Endothelial cell of umbilical vein (primary cell): Measurements from ENCODE around the gene BMPR1A. TPM values are rescaled to one million over a fixed set of nuclear protein-coding genes. Genes with fewer than 3 reads are reported as not detected.

Experiments used
- BruUV-seq: library from RNA; stranded (reverse); fragments of 400-500 nt; replicated peaks from 2 replicates; lab custom pipeline; 2021; lab: Mats Ljungman, UMichigan
- CTCF ChIA-PET: fragments of 300-600, 350-600 bp; sonication (Branson Sonifier 250); formaldehyde crosslinking; loops from one replicate; lab custom pipeline; 2021; ENCODE audit warnings: antibody characterized with exemption, inconsistent platforms; lab: Charles Lee
- POLR2A ChIA-PET: fragments of 300-600, 350-600 bp; sonication (Branson Sonifier 250); formaldehyde crosslinking; loops from one replicate; lab custom pipeline; 2021; ENCODE audit warnings: antibody characterized with exemption, inconsistent platforms; lab: Charles Lee
- DNase-seq: peaks from one replicate; pipeline ENCODE4 v3.0.0-alpha.2; 2011; ENCODE audit warnings: low read depth, low spot score
- FAIRE-seq: peaks from 2 replicates; lab custom pipeline; 2011; peaks lifted over from hg19 to GRCh38; lab: Jason Lieb, UNC
- H2AFZ ChIP-seq: 2 replicates; pipeline ENCODE4 v1.6.0; 2012; ENCODE audit warnings: low read depth, low read length, control low read depth, inconsistent platforms
- H3K27ac ChIP-seq: 2 replicates; pipeline ENCODE4 v1.5.1; 2011; ENCODE audit warnings: low read depth, mild to moderate bottlenecking, control low read depth, low read length, moderate library complexity; ENCODE audit not compliant: insufficient read depth
- H3K27me3 ChIP-seq, 2 experiments: 2 replicates each; pipeline versions ENCODE4 v1.6.0 to v1.6.1; 2011; ENCODE audit warnings: low read length in 2 of 2, mixed read lengths in 1 of 2; ENCODE audit not compliant: control insufficient read depth in 2 of 2, insufficient read depth in 2 of 2
- H3K36me3 ChIP-seq, 2 experiments: 2 replicates in 1 of 2; 3 replicates in 1 of 2; pipeline ENCODE4 v1.5.1; 2011; ENCODE audit warnings: low read length in 2 of 2, mild to moderate bottlenecking in 1 of 2, moderate library complexity in 1 of 2; ENCODE audit not compliant: control insufficient read depth in 2 of 2, insufficient read depth in 2 of 2; ENCODE audit errors: extremely low read depth in 1 of 2
- H3K4me1 ChIP-seq: 3 replicates; pipeline ENCODE4 v1.5.1; 2011; ENCODE audit warnings: mild to moderate bottlenecking, low read length; ENCODE audit not compliant: control insufficient read depth, insufficient read depth; ENCODE audit errors: extremely low read depth
- H3K4me2 ChIP-seq: 2 replicates; pipeline ENCODE4 v1.6.1; 2011; ENCODE audit warnings: low read length, control low read depth, mixed read lengths; ENCODE audit not compliant: insufficient read depth
- H3K4me3 ChIP-seq, 3 experiments: fragments of 200-600 bp in 1 of 3; sonication (generic), shearing (Covaris generic) in 1 of 3; replicated peaks in 1 of 3; 2 replicates each; pipeline ENCODE4 v1.5.1; 2011 to 2016; ENCODE audit warnings: control low read depth in 3 of 3, low read length in 3 of 3, mild to moderate bottlenecking in 2 of 3, inconsistent platforms in 1 of 3, low read depth in 1 of 3, moderate library complexity in 1 of 3; ENCODE audit not compliant: insufficient read depth in 1 of 3
- H3K79me2 ChIP-seq: 2 replicates; pipeline ENCODE4 v1.6.0; 2012; ENCODE audit warnings: low read length, inconsistent platforms; ENCODE audit not compliant: control insufficient read depth, insufficient read depth
- H3K9ac ChIP-seq: replicated peaks from 2 replicates; pipeline ENCODE3; 2011; ENCODE audit warnings: low read length, control low read depth; ENCODE audit not compliant: insufficient read depth; ENCODE audit errors: extremely low read depth
- H3K9me1 ChIP-seq: replicated peaks from 3 replicates; pipeline ENCODE4 v1.6.0; 2011; ENCODE audit warnings: mild to moderate bottlenecking, low read length; ENCODE audit not compliant: control insufficient read depth, insufficient read depth; ENCODE audit errors: extremely low read depth
- H3K9me3 ChIP-seq: replicated peaks from 2 replicates; pipeline ENCODE4 v1.5.1; 2012; ENCODE audit warnings: low read length, inconsistent platforms; ENCODE audit not compliant: control insufficient read depth, insufficient read depth
- H4K20me1 ChIP-seq: replicated peaks from 2 replicates; pipeline ENCODE3; 2011; ENCODE audit warnings: mild to moderate bottlenecking, low read length; ENCODE audit not compliant: control insufficient read depth, insufficient read depth; ENCODE audit errors: extremely low read depth
- EZH2 ChIP-seq: IDR thresholded peaks from 2 replicates; pipeline ENCODE4 v1.6.1; 2012; ENCODE audit warnings: borderline replicate concordance, low read depth, mild to moderate bottlenecking, moderate library complexity, low read length, inconsistent platforms; ENCODE audit not compliant: severe bottlenecking
- FOS ChIP-seq: IDR thresholded peaks from 2 replicates; pipeline ENCODE4 v1.6.1; 2011; ENCODE audit warnings: mild to moderate bottlenecking, low read length, moderate library complexity, borderline replicate concordance; ENCODE audit not compliant: insufficient read depth
- GATA2 ChIP-seq: IDR thresholded peaks from 2 replicates; pipeline ENCODE4 v1.7.0; 2011; ENCODE audit warnings: low read depth, mild to moderate bottlenecking, moderate library complexity, mixed read lengths, low read length; ENCODE audit not compliant: insufficient read length, insufficient read depth
- JUN ChIP-seq: IDR thresholded peaks from 2 replicates; pipeline ENCODE4 v1.6.1; 2011; ENCODE audit warnings: borderline replicate concordance, low read depth; ENCODE audit not compliant: insufficient read length, insufficient read depth
- MYC ChIP-seq: IDR thresholded peaks from one replicate; pipeline ENCODE4 v1.6.1; 2011; ENCODE audit warnings: mild to moderate bottlenecking, low read depth, low read length
- POLR2A ChIP-seq: IDR thresholded peaks from 2 replicates; pipeline ENCODE4 v1.6.1; 2012; ENCODE audit warnings: low read depth, mild to moderate bottlenecking, control low read depth, low read length
- POLR2AphosphoS5 ChIP-seq: IDR thresholded peaks from 2 replicates; pipeline ENCODE4 v1.6.1; 2012; ENCODE audit warnings: low read depth, mild to moderate bottlenecking, control low read depth, low read length, moderate library complexity; ENCODE audit not compliant: insufficient read depth
- dilution Hi-C: fragments of 300-500 bp; cut with MboI; formaldehyde crosslinking; loops from one replicate; pipeline ENCODE4 v1.15.0; 2019; ENCODE audit warnings: low sequenced_read_pairs; ENCODE audit not compliant: extremely low pct_ligation_motif_present
- intact Hi-C: fragments of 100-400 bp; cut with micrococcal nuclease; formaldehyde crosslinking; loops from one replicate; pipeline ENCODE4 v1.10.0; 2022
- polyA plus RNA-seq, 4 experiments: library from polyadenylated mRNA; depleted of rRNA in 3 of 4; stranded (reverse) in 3 of 4; unstranded in 1 of 4; fragments of >200 nt; gene quantifications; 2 replicates each; pipeline versions ENCODE4 v1.2.1 to v1.2.3, GENCODE V29; 2011 to 2012; ENCODE audit warnings: missing spikeins in 1 of 4
- total RNA-seq: library from RNA; stranded (reverse); gene quantifications from 2 replicates; pipeline ENCODE4 v1.2.3, GENCODE V29; 2021
- TF ChIP-seq, protein P1 (sequence below): IDR thresholded peaks from 2 replicates; pipeline ENCODE4 v1.6.1; 2011; ENCODE audit not compliant: insufficient read depth, insufficient read length
- TF ChIP-seq, protein P2 (sequence below), 2 donors: IDR thresholded peaks; 1 replicate in 1 of 2; 2 replicates in 1 of 2; pipeline ENCODE4 v1.5.1; 2011; ENCODE audit warnings: low read length in 2 of 2, mild to moderate bottlenecking in 2 of 2, moderate library complexity in 2 of 2, control low read depth in 1 of 2, inconsistent platforms in 1 of 2, low read depth in 1 of 2; ENCODE audit not compliant: insufficient read depth in 1 of 2; ENCODE audit errors: extremely low read depth in 1 of 2

BMPR1A gene
- total and polyA plus RNA-seq, 2 donors (not counting 3 experiments of a cell fraction or from before 2014, with no cell fraction given): not detected

GRCh38 chr10:86752311-86752710, 4.1 kb upstream of the BMPR1A start:
- DNase-seq (no peak), FAIRE-seq (no peak)
- H3K9ac ChIP-seq: no peak overlapping the region
- TF ChIP-seq POLR2A (no peak), MYC (no peak), EZH2 (no peak), POLR2AphosphoS5 (no peak), JUN (no peak), GATA2 (no peak), FOS (no peak)
- TF ChIP-seq, protein P1, sequence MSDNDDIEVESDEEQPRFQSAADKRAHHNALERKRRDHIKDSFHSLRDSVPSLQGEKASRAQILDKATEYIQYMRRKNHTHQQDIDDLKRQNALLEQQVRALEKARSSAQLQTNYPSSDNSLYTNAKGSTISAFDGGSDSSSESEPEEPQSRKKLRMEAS: no peak
- TF ChIP-seq, protein P2, sequence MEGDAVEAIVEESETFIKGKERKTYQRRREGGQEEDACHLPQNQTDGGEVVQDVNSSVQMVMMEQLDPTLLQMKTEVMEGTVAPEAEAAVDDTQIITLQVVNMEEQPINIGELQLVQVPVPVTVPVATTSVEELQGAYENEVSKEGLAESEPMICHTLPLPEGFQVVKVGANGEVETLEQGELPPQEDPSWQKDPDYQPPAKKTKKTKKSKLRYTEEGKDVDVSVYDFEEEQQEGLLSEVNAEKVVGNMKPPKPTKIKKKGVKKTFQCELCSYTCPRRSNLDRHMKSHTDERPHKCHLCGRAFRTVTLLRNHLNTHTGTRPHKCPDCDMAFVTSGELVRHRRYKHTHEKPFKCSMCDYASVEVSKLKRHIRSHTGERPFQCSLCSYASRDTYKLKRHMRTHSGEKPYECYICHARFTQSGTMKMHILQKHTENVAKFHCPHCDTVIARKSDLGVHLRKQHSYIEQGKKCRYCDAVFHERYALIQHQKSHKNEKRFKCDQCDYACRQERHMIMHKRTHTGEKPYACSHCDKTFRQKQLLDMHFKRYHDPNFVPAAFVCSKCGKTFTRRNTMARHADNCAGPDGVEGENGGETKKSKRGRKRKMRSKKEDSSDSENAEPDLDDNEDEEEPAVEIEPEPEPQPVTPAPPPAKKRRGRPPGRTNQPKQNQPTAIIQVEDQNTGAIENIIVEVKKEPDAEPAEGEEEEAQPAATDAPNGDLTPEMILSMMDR (IDR thresholded peaks at IDR 0.05; ENCODE audit: extremely low read depth in 1 of 2, insufficient read depth in 1 of 2, low read depth in 1 of 2, low read length in 2 of 2): no peak
- no TSS peak for BruUV-seq
- H3K27me3 ChIP-seq: peaks cover 53 to 72% of the 10 kb centered on the region in 2 experiments
- H3K9me3 ChIP-seq: peaks cover 2% of the 10 kb centered on the region
- POLR2A ChIA-PET: no interaction called here
- dilution Hi-C loops: no loop called here
- H3K4me1 ChIP-seq: peaks cover 15% of the 10 kb centered on the region
- H3K79me2 ChIP-seq: no peaks in the 10 kb centered on the region
- H4K20me1 ChIP-seq: peaks cover 10% of the 10 kb centered on the region
- no peak overlapping the region for H3K4me3 ChIP-seq
- no peak overlapping the region for H2AFZ ChIP-seq
- no peak overlapping the region for H3K4me2 ChIP-seq
- intact Hi-C loops: no loop called here
- no peak overlapping the region for H3K27ac ChIP-seq
- no peaks in the 10 kb centered on the region for H3K36me3 ChIP-seq
- CTCF ChIA-PET: interaction anchor here (1.7 kb wide), 1 partner anchor 148 kb away, joined by 8 read pairs; no protein-coding TSS in a partner anchor
- H3K9me1 ChIP-seq: no peaks in the 10 kb centered on the region
